Measurements from ENCODE around the gene NAALADL2.

GRCh38 chr3:175270866-175271265, 411.7 kb downstream of the NAALADL2 start:
- TF ChIP-seq, protein P1, sequence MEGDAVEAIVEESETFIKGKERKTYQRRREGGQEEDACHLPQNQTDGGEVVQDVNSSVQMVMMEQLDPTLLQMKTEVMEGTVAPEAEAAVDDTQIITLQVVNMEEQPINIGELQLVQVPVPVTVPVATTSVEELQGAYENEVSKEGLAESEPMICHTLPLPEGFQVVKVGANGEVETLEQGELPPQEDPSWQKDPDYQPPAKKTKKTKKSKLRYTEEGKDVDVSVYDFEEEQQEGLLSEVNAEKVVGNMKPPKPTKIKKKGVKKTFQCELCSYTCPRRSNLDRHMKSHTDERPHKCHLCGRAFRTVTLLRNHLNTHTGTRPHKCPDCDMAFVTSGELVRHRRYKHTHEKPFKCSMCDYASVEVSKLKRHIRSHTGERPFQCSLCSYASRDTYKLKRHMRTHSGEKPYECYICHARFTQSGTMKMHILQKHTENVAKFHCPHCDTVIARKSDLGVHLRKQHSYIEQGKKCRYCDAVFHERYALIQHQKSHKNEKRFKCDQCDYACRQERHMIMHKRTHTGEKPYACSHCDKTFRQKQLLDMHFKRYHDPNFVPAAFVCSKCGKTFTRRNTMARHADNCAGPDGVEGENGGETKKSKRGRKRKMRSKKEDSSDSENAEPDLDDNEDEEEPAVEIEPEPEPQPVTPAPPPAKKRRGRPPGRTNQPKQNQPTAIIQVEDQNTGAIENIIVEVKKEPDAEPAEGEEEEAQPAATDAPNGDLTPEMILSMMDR (conservative IDR thresholded peaks at IDR 0.05), result no peak
- no peak for TF ChIP-seq ZFX (IDR thresholded peaks at IDR 0.05)
